ENCODE results near the gene LSM12.

GRCh38 chr17:44001461-44001920 lies 65.0 kb downstream of the LSM12 start:
- TF ChIP-seq, protein P1, sequence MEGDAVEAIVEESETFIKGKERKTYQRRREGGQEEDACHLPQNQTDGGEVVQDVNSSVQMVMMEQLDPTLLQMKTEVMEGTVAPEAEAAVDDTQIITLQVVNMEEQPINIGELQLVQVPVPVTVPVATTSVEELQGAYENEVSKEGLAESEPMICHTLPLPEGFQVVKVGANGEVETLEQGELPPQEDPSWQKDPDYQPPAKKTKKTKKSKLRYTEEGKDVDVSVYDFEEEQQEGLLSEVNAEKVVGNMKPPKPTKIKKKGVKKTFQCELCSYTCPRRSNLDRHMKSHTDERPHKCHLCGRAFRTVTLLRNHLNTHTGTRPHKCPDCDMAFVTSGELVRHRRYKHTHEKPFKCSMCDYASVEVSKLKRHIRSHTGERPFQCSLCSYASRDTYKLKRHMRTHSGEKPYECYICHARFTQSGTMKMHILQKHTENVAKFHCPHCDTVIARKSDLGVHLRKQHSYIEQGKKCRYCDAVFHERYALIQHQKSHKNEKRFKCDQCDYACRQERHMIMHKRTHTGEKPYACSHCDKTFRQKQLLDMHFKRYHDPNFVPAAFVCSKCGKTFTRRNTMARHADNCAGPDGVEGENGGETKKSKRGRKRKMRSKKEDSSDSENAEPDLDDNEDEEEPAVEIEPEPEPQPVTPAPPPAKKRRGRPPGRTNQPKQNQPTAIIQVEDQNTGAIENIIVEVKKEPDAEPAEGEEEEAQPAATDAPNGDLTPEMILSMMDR (conservative IDR thresholded peaks at IDR 0.05; ENCODE audit: low read length), result no peak
- TF ChIP-seq EZH2phosphoT487 (IDR thresholded peaks at IDR 0.05; ENCODE audit: borderline replicate concordance, low read depth, low read length), result no peak

Data from OCI-LY7 (cell line).